ENCODE results near the gene D2HGDH.
A peak's percentile ranks its signal among the peaks of the same experiment; 100 is the strongest.
"Not testable (repeated sequence)": the region's sequence is repeated elsewhere in the genome, so short reads cannot be mapped to it uniquely, and the experiment has no call there.

D2HGDH gene

GRCh38 chr2:241728000-241728399 lies 6.4 kb upstream of the D2HGDH start:
- TF ChIP-seq, protein P1, sequence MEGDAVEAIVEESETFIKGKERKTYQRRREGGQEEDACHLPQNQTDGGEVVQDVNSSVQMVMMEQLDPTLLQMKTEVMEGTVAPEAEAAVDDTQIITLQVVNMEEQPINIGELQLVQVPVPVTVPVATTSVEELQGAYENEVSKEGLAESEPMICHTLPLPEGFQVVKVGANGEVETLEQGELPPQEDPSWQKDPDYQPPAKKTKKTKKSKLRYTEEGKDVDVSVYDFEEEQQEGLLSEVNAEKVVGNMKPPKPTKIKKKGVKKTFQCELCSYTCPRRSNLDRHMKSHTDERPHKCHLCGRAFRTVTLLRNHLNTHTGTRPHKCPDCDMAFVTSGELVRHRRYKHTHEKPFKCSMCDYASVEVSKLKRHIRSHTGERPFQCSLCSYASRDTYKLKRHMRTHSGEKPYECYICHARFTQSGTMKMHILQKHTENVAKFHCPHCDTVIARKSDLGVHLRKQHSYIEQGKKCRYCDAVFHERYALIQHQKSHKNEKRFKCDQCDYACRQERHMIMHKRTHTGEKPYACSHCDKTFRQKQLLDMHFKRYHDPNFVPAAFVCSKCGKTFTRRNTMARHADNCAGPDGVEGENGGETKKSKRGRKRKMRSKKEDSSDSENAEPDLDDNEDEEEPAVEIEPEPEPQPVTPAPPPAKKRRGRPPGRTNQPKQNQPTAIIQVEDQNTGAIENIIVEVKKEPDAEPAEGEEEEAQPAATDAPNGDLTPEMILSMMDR (IDR thresholded peaks at IDR 0.05) = no peak
- DNase-seq = no peak
- Mint-ChIP-seq H3K4me3 (no peak overlapping the region), H3K36me3 (ENCODE audit: low read depth) (peaks cover 47% of the 10 kb centered on the region), H3K27ac (peak overlapping the region; percentile 45), H3K4me1 (peaks cover 17% of the 10 kb centered on the region), H3K9me3 (peaks cover 16% of the 10 kb centered on the region), H3K27me3 (ENCODE audit: low read depth, poor library complexity) (no peaks in the 10 kb centered on the region)

DNA sequence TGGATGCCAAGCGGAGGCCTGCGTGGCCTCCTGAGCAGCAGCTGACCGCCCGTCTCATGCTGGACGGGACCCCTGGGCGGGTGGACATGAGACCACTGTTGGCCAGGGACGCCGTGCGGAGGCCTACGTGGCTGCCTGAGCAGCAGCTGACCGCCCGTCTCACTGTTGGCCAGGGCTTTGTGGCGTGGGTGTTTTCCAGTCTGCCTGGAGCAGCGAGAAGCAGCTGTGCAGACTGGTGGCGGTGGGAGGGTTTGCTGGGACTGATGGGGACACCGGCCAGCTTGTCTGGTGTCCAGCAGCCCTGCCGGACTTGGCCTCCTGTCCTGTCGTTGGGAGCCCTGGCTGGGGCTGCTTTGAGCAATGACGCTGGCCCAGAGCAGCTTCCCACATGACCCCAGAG lies 5.8 kb upstream of the D2HGDH start:
- no peak overlapping the region for H3K27ac Mint-ChIP-seq
- TF ChIP-seq, protein P1 (IDR thresholded peaks at IDR 0.05) = no peak
- no peaks in the 10 kb centered on the region for H3K27me3 Mint-ChIP-seq (ENCODE audit: low read depth, poor library complexity)
- H3K9me3 Mint-ChIP-seq = peaks cover 10% of the 10 kb centered on the region
- peaks cover 41% of the 10 kb centered on the region for H3K36me3 Mint-ChIP-seq (ENCODE audit: low read depth)
- DNase-seq = no peak
- peaks cover 17% of the 10 kb centered on the region for H3K4me1 Mint-ChIP-seq
- no peak overlapping the region for H3K4me3 Mint-ChIP-seq

DNA sequence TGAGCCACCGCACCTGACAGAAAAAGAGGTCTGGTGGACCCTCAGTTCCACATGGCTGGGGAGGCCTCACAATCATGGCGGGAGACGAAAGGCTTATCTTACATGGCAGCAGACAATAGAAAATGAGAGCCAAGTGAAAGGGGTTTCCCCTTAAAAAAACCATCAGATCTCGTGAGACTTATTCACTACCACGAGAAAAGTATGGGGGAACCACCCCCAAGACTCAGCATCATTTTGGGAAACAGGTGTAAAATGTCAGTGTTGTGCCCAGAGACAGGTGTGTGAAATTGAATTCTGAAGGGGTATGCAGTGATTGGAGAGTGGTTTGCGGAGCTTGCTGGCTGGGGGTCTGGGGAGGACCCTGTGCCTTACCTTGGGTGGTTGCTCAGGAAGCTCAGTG lies 4.6 kb upstream of the D2HGDH start:
- peaks cover 17% of the 10 kb centered on the region for H3K4me1 Mint-ChIP-seq

DNA sequence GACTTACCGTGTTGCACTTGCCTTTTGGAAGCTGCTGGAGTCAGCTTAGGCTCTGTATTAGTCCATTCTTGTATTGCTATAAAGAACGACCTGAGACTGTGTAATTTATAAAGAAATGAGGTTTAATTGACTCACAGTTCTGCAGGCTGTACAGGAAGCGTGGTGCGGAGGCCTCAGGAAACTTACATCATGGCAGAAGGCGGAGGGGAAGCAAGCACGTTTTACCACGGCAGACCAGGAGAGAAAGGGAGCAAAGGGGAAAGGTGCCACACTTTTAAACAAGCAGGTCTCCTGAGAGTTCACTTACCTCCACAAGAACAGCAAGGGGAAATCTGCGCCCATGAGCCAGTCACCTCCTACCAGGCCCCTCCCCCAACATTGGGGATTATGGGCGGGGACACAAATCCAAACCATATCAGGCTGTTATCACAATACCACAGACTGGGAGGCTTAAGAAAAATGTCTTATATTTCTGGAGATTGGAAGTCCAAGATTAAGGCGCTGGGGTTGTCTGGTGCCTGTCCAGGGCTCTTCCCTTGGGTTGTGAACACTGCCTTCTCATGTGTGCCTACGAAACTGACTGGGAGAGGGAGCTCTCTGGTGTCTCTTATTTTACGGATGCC lies 3.6 kb upstream of the D2HGDH start:
- H3K27me3 Mint-ChIP-seq (ENCODE audit: low read depth, poor library complexity) = no peaks in the 10 kb centered on the region
- peaks cover 21% of the 10 kb centered on the region for H3K36me3 Mint-ChIP-seq (ENCODE audit: low read depth)
- TF ChIP-seq, protein P1 (IDR thresholded peaks at IDR 0.05) = no peak
- no peak for DNase-seq
- no peaks in the 10 kb centered on the region for H3K9me3 Mint-ChIP-seq
- H3K27ac Mint-ChIP-seq = no peak overlapping the region
- no peak overlapping the region for H3K4me3 Mint-ChIP-seq
- peaks cover 21% of the 10 kb centered on the region for H3K4me1 Mint-ChIP-seq

More for the DNA sequence above, 4.6 kb upstream of the D2HGDH start:
- peaks cover 29% of the 10 kb centered on the region for H3K36me3 Mint-ChIP-seq (ENCODE audit: low read depth)
- H3K27ac Mint-ChIP-seq = no peak overlapping the region
- peaks cover 2% of the 10 kb centered on the region for H3K9me3 Mint-ChIP-seq
- H3K4me3 Mint-ChIP-seq = no peak overlapping the region
- no peak for DNase-seq
- TF ChIP-seq, protein P1 (IDR thresholded peaks at IDR 0.05) = no peak
- no peaks in the 10 kb centered on the region for H3K27me3 Mint-ChIP-seq (ENCODE audit: low read depth, poor library complexity)

- H3K4me3 Mint-ChIP-seq; H3K9me3 Mint-ChIP-seq; H3K27me3 Mint-ChIP-seq (ENCODE audit: low read depth, poor library complexity): not testable (repeated sequence)
- peaks cover 29% of the 10 kb centered on the region for H3K4me1 Mint-ChIP-seq
- DNase-seq = peak; percentile 79
- peaks cover 20% of the 10 kb centered on the region for H3K36me3 Mint-ChIP-seq (ENCODE audit: low read depth)
- TF ChIP-seq, protein P1 (IDR thresholded peaks at IDR 0.05) = peak; percentile 66
- peak overlapping the region; percentile 13 for H3K27ac Mint-ChIP-seq
Observed at GRCh38 chr2:241732513-241733186, 1.8 kb upstream of the D2HGDH start.

All from nephron progenitor cell (in vitro differentiated cells).